Measurements from ENCODE around the gene MYO9A.
"Not testable (repeated sequence)": the region's sequence is repeated elsewhere in the genome, so short reads cannot be mapped to it uniquely, and the experiment has no call there.

Gene MYO9A

GRCh38 chr15:72042054-72042453, 75.9 kb downstream of the MYO9A start:
- DNase-seq: no peak
- ATAC-seq: no peak

GRCh38 chr15:72037321-72037720, 80.6 kb downstream of the MYO9A start:
- ATAC-seq: no peak
- DNase-seq: no peak

GRCh38 chr15:72034859-72035650, 82.9 kb downstream of the MYO9A start:
- DNase-seq: no peak
- ATAC-seq: no peak

GRCh38 chr15:72034351-72034750, 83.6 kb downstream of the MYO9A start:
- no peak for DNase-seq
- no peak for ATAC-seq

- ATAC-seq (no peak), DNase-seq (no peak)
These were observed 84.2 kb downstream of the MYO9A start for GRCh38 chr15:72033711-72034110.

GRCh38 chr15:72033285-72033684, 84.7 kb downstream of the MYO9A start:
- ATAC-seq: no peak

GRCh38 chr15:72021604-72022003, 96.3 kb downstream of the MYO9A start:
- no peak for ATAC-seq

More at GRCh38 chr15:72033285-72033684, 84.7 kb downstream of the MYO9A start:
- no peak for DNase-seq

GRCh38 chr15:72020799-72021198, 97.2 kb downstream of the MYO9A start:
- DNase-seq (no peak), ATAC-seq (no peak)

More at GRCh38 chr15:72021604-72022003, 96.3 kb downstream of the MYO9A start:
- no peak for DNase-seq

- ATAC-seq, DNase-seq: not testable (repeated sequence)
These were observed 103.4 kb downstream of the MYO9A start for GRCh38 chr15:72014555-72014954.

GRCh38 chr15:72013703-72014102, 104.2 kb downstream of the MYO9A start:
- no peak for ATAC-seq
- no peak for DNase-seq

- ATAC-seq (no peak), DNase-seq (no peak)
These were observed 106.5 kb downstream of the MYO9A start for GRCh38 chr15:72011302-72011942.

- ATAC-seq (no peak), DNase-seq (no peak)
These were observed 108.7 kb downstream of the MYO9A start for GRCh38 chr15:72009222-72009621.

- DNase-seq: no peak
These were observed 111.6 kb downstream of the MYO9A start for GRCh38 chr15:72006382-72006781.

GRCh38 chr15:72005483-72005882, 112.5 kb downstream of the MYO9A start:
- DNase-seq (no peak), ATAC-seq (no peak)

More at GRCh38 chr15:72006382-72006781, 111.6 kb downstream of the MYO9A start:
- no peak for ATAC-seq

- DNase-seq (no peak), ATAC-seq (no peak)
These were observed 118.1 kb downstream of the MYO9A start for GRCh38 chr15:71999807-72000206.

GRCh38 chr15:71998717-71999116, 119.2 kb downstream of the MYO9A start:
- ATAC-seq, DNase-seq: not testable (repeated sequence)

GRCh38 chr15:71997691-71998090, 120.3 kb downstream of the MYO9A start:
- ATAC-seq (no peak), DNase-seq (no peak)

GRCh38 chr15:71975816-71976150, 142.2 kb downstream of the MYO9A start:
- DNase-seq (no peak), ATAC-seq (no peak)

- DNase-seq: no peak
- ATAC-seq: no peak
These were observed 143.7 kb downstream of the MYO9A start for GRCh38 chr15:71974211-71974610.

- no peak for ATAC-seq
- DNase-seq: no peak
These were observed 144.6 kb downstream of the MYO9A start for GRCh38 chr15:71973366-71973765.

GRCh38 chr15:71971905-71972304, 146.0 kb downstream of the MYO9A start:
- ATAC-seq: no peak
- DNase-seq: no peak

GRCh38 chr15:71970435-71970834, 147.5 kb downstream of the MYO9A start:
- no peak for ATAC-seq
- DNase-seq: no peak

- no peak for ATAC-seq
- DNase-seq: no peak
These were observed 155.4 kb downstream of the MYO9A start for GRCh38 chr15:71962537-71962936.

- ATAC-seq: no peak
- no peak for DNase-seq
These were observed 160.9 kb downstream of the MYO9A start for GRCh38 chr15:71957026-71957425.
